ENCODE measurements around the gene EXD3. TPM values are rescaled to one million over a fixed set of nuclear protein-coding genes. Genes with fewer than 3 reads are reported as not detected.

The EXD3 gene
- total RNA-seq, 3 donors from 2014 or later = 39.4 to 56.7 (median 40.1) TPM

DNA sequence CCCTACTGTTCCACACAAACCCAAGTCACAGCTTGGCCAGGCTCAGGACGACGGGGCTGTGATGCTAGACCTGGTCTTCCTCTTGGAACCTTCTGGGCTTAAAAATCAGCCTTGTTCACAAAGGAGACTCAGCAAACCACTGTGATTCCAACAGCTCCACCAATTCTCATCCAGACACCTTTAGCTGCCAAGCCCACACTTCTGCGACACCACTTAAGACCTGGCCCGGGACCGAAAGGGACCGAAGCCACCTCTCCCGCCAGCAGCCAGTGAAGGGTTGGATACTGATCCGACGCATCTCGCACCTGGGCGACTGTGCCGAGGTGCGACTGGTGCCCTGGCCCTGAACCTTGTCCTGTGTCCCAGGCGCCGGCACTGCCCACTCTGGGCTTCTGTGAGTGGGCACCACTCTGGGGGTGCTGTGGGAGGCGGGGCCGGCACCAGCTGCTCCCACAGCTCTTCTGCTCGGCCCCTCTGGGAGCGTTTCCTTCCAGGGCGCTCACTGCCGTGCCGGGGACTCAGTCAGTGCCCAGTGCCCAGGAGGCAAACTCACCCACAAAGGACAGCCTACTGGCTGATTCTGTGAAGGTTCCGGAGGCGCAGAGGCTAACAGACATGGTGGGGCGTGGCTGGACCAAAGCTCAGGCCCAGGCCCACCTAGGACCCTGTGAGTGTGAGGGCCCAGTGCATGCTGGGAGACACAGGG lies 50.9 kb downstream of the EXD3 start:
- intact Hi-C loops (cut with DNase I, micrococcal nuclease) = no loop called here
- H3K36me3 ChIP-seq (ENCODE audit: low read depth) = no peaks in the 10 kb centered on the region
- TF ChIP-seq CTCF (IDR thresholded peaks at IDR 0.05) = no peak
- H3K4me1 ChIP-seq (ENCODE audit: low read depth) = no peaks in the 10 kb centered on the region
- DNase-seq (peak in 2 of 3 donors; percentile 12 to 43), ATAC-seq (no peak)
- H3K4me3 ChIP-seq = no peak overlapping the region
- H3K9me3 ChIP-seq = no peaks in the 10 kb centered on the region

- intact Hi-C loops (cut with DNase I, micrococcal nuclease) = no loop called here
- Histone ChIP-seq H3K4me3 (no peak overlapping the region), H3K36me3 (ENCODE audit: low read depth) (no peaks in the 10 kb centered on the region), H3K4me1 (ENCODE audit: low read depth) (no peaks in the 10 kb centered on the region), H3K9me3 (no peaks in the 10 kb centered on the region)
- DNase-seq (peak in 1 of 3 donors; percentile 34), ATAC-seq (no peak)
- TF ChIP-seq CTCF (IDR thresholded peaks at IDR 0.05) = no peak
Observed at GRCh38 chr9:137371521-137371941, 51.4 kb downstream of the EXD3 start.

DNA sequence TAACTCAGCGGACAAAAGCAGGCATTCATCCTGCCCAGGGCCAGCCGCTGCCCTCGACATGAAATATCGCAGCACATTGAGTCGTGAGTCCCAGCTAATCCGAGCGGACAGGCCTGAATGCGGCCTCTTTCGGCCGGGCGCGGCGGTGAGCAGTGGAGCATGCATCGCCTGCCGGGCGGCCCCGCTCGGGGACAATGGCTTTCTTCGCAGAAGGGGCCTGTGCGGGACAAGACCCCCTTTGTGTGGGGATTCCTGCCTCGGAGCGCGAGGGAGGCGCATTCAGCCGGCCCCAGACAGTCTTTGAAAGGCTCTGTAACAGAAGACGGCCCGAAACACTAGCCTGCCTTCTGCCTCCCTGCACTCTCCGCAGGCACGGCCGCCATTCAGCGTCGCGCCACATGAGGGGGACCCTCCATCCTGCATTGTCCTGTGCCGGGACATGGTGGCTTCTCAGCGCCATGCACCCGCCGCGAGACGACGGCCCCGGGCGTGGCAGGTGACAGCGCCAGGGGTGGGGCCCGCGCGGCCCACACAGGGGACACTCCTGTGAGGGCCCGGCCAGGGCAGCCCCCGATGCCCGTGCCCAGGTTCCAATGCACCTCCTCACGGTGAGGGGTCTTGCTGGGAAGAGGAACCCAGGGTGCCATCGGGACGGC lies 52.0 kb downstream of the EXD3 start:
- ATAC-seq (no peak), DNase-seq (peak in 1 of 3 donors; percentile 38)
- intact Hi-C loops (cut with DNase I, micrococcal nuclease) = no loop called here
- Histone ChIP-seq H3K9me3 (no peaks in the 10 kb centered on the region), H3K36me3 (ENCODE audit: low read depth) (no peaks in the 10 kb centered on the region), H3K4me1 (ENCODE audit: low read depth) (no peaks in the 10 kb centered on the region), H3K4me3 (no peak overlapping the region)
- TF ChIP-seq CTCF (IDR thresholded peaks at IDR 0.05) = no peak

GRCh38 chr9:137369911-137370764 lies 52.8 kb downstream of the EXD3 start:
- TF ChIP-seq CTCF (IDR thresholded peaks at IDR 0.05) = no peak
- H3K36me3 ChIP-seq (ENCODE audit: low read depth) = no peaks in the 10 kb centered on the region
- ATAC-seq (no peak), DNase-seq (no peak)
- H3K9me3 ChIP-seq = no peaks in the 10 kb centered on the region
- no peak overlapping the region for H3K4me3 ChIP-seq
- intact Hi-C loops (cut with DNase I, micrococcal nuclease) = no loop called here
- no peaks in the 10 kb centered on the region for H3K4me1 ChIP-seq (ENCODE audit: low read depth)

DNA sequence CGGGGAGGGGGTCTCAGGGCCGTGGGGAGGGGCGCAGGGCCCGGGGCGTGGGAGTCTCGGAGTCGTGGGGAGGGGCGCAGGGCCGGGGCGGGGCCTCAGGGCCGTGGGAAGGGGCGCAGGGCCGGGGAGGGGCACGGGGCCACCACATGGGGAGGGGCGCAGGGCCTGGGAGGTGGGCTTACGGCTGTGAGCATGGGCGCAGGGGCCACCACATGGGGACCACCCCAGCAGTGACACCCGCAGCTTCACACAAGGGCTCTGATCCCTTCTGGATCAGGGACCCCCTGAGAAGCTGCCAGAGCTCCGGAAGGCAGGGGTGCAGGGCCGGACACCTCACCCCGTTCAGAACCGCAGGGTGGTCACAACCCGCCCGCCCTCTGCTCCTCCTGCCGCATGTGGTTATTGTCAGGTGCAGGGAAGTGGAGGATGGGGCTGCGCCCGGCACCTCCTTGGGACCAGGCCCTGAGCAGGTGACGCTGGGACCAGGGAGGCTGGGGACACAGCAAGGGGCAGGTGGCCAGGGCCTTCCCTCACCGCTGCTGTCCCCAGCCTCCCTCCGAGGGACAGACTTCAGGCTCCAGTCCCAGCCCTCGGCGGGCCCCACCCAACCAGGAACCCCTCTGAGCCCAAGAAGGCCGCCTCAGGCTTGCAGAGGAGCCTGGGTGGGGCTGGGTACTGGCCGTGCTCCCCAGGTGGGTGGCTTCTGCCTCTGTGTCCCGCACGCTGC lies 53.7 kb downstream of the EXD3 start:
- Histone ChIP-seq H3K36me3 (ENCODE audit: low read depth) (no peaks in the 10 kb centered on the region), H3K9me3 (no peaks in the 10 kb centered on the region), H3K4me3 (no peak overlapping the region), H3K4me1 (ENCODE audit: low read depth) (no peaks in the 10 kb centered on the region)
- intact Hi-C loops (cut with DNase I, micrococcal nuclease) = no loop called here
- no peak for ATAC-seq
- DNase-seq = peak in 1 of 3 donors; percentile 35
- no peak for TF ChIP-seq CTCF (IDR thresholded peaks at IDR 0.05)

Data from mucosa of descending colon (tissue), 3 donors.